Right hindlimb (tissue), 1 donor: ENCODE data around the gene DNAJC18.
"Not testable (repeated sequence)": the region's sequence is repeated elsewhere in the genome, so short reads cannot be mapped to it uniquely, and the experiment has no call there.

ENCODE experiments used
- DNase-seq: peaks from one replicate; pipeline ENCODE4 v3.0.0-alpha.2; 2018

Gene DNAJC18

DNA sequence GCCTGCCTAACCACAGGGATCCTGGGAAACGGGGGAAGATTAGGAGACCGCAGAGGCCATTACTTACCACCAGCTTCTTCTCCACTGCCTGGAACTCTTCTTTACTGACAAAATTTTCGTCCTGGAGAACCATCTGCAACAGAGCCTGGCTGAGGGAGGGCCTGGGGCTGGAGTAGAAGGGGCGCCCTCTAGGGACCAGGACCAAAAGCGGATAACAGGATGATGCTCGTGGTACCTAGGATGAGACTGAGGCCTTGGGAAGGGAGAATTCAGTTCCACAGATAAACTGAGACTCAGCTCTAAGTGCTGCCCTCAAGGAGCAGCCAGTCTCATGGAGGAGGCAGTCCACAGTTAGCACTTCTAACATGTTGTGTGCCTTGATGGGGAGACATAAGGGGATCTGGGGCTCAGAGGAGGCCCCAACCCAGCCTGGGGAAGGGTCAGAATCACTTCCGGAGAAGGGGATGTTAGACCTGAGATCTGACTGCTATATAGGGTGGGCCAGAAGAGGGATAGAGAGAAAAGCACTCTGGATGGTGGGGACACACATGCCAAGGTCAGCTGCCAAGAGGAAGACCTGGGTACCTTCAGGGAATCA, 36.7 kb downstream of the DNAJC18 start:
- no peak for DNase-seq

DNA sequence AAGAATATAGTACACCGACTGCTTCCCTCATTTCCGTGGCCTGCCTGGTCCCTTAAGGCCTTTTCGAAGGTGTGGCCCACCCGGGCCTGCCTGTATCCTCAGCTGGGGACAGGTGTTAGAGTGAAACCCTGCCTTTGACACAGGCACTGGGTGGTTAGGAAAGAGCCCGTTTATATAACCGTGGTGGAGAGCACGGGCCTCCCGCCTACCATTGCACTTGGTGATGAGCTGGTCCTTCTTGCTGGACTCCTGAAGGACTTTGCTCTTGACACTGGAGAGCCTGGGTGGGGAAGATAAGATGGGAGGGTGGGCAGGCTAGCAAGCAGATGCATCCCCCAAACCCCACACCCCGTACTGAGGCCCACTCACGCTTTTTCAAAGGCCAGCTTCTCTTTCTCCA, 37.8 kb downstream of the DNAJC18 start:
- DNase-seq, result no peak

- no peak for DNase-seq
Measured at GRCh38 chr5:139399501-139400121, 39.7 kb downstream of the DNAJC18 start.

- no peak for DNase-seq
Measured at GRCh38 chr5:139397921-139398320, 41.4 kb downstream of the DNAJC18 start.

DNA sequence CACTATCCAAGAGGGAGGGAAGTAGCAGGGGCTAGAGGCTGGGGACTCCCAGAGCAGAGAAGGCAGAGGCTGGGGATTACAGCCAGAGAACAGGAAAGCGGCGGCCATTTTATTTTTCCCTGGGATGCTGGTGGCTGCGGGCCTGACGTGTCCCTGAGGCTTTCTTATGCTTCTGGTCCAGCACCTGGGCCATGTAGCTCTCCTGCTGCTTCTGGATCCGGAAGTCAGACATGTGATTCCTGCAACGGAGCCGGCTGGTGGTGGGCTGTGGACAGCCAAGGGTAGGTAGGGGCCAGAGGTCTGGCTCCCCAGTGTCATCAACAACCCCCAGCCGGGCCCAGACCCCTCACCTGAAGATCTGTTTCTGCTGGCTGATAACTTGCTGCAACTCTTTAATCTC, 42.6 kb downstream of the DNAJC18 start:
- no peak for DNase-seq

DNA sequence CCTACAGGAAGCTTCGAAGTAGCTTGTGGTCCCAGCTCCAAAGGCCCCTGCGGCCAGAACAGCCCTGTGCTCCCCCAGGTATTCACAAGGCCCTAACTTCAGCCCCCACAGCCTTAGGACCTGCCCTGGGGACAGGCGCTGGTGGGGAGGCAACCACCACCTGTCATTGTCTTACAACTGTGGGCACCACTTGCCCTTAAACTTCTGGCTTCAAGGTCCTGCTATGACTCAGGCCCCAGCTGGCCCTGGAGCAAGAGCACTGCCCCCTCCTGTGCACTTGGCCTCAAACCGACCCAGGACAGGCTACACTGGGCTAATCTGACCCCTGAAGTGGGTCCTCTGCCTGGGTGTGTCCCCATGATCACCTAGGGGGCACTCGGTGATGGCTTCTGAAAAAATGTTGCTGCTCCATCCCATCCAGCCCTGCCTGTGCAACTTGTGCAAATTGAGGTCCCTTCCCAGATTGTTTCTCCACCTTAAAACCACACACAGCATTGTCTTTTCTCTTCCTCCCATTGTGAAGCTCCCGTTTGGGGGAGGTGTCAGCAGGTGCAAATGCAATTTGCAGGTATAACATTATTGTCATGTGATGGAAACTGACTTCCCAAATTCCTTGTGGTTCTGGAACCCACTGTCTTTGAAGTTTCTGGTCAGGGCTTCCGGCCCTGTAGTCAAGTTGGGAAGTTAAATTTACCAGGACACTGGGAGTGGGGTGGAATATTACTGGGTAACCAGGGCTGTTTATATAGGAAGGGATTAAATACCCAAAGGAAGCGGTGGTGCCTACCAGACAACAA, 43.3 kb downstream of the DNAJC18 start:
- DNase-seq, result no peak

GRCh38 chr5:139394654-139395566, 44.4 kb downstream of the DNAJC18 start, which contains the start of gene PROB1:
TSS of gene PROB1 (minus strand) at chr5:139395104. CDS start at chr5:139395081, 23 bp downstream.
- DNase-seq, result no peak

DNA sequence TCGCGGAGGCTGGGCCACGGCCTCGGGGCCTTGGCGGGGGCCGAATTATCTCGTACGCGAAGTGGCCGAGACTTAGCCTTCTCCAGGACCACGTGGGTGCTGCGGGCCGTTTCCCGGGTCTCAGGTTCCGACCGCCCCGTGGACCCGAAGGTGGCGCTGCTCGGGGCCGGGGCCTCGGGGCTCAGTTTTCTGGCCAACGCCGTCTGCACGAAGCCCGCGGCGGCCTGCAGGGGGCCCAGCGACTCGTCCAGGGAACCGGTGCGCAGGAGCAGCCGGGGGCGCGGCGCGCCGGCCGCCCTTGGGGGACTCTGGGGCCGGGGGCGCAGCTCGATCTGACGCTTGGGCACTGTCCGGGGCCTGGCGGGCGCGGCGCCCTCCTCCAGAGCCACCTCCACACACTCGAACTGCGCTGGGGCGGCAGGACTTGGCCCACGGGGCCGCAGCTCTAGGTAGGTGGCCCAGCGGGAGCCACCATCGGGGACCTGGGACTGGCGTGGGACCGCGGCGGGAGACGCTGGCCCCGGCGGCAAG, 45.1 kb downstream of the DNAJC18 start:
- peak; percentile 70 for DNase-seq

DNA sequence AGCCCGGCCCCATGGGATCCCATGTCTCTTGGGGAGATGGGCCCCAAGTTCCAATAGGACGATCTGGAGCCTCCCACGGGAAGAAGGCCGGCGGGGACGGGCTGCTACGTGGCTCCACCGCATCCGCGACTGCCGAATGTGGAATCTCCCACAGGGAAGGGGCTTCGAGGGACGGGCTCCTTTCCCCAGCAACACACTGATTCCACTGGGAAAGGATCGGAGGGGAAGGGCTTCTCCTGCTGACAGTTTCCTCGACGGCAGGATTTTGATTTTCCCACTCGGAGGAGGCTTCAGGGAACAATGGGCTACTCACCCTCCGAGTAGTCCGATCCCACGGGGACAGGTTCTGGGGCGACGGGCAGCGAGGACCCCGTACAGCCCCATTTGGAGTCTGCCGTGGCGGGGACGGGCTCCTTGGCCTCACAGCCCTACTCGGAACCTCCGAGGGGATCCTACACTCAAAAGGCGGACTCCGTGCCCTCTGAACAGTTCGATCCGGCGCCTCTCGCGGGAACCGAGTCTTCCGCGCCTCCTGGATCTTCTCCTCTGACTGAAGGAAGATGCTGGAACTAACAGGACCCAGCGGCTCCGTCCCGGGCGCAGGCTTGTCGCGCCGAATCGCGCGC, 45.7 kb downstream of the DNAJC18 start:
- no peak for DNase-seq

GRCh38 chr5:139392678-139393496, 46.4 kb downstream of the DNAJC18 start:
- DNase-seq, result peak; percentile 79

DNA sequence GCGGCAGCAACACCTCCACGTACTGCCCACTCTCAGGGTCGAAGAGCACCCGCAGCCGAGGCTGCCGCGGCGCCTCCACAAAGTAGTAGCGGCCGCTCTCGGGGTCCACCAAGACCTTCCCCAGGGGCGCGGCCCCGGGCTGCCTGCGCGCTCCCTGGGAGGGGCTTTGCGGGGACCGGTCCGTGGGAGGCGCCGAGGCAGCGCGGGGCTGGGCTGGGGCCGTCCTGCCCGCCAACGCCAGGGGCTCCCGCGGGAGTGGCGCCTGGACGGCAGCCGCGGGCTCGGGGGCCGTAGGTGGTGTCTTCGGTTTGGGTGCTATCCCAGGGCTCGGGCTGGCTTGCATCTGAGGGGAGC, 47.0 kb downstream of the DNAJC18 start:
- DNase-seq, result no peak

GRCh38 chr5:139391570-139392323, 47.6 kb downstream of the DNAJC18 start:
- DNase-seq, result no peak

DNA sequence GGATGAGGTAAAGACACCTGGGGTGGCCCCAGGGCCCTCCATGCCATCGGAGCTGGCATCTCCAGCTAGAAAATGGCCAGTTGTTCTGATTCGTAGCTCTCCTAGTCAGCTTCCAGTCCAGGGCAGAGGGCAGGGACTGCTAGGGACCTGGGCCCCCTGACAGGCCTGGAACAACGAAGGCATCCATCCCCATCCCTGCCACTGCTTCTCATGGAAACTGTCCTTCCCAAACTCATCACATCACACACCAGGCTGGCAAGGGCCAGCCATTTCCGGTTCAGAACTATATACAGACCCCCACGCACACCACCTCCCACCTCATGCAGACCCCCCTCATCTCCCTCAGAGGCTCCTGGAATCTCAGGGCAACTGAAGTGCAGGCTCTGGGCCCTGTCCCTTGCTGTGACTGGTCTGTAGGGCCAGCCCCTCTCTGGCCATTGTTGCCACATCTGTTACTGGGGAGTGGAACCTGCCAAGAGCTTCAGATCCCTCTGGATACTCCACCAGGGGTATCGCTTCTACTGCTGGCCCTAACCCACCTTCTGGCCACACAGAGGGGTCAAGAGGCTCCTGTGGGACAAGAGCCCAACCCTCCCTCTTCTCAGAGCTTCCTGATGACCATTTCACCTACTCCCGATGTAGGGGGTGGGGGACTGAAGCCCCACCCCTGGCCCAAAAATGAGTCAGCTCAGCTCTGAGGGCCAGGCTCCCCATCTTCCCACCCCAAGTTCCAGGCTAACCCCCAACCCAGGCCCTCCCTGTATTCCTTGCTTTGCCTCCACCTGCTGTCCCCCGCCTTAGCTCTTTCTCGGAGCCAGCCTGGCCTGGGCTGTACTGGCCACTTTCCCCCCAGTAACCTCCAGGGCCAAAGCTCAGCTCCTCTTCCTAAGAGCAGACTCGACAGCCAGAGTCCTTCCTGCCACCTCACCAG, 48.4 kb downstream of the DNAJC18 start:
- no peak for DNase-seq

GRCh38 chr5:139389701-139390638, 49.4 kb downstream of the DNAJC18 start, which contains the start of gene MZB1:
TSS of gene MZB1 (minus strand) at chr5:139389913. CDS start at chr5:139389856, 57 bp downstream.
- DNase-seq, result no peak

DNA sequence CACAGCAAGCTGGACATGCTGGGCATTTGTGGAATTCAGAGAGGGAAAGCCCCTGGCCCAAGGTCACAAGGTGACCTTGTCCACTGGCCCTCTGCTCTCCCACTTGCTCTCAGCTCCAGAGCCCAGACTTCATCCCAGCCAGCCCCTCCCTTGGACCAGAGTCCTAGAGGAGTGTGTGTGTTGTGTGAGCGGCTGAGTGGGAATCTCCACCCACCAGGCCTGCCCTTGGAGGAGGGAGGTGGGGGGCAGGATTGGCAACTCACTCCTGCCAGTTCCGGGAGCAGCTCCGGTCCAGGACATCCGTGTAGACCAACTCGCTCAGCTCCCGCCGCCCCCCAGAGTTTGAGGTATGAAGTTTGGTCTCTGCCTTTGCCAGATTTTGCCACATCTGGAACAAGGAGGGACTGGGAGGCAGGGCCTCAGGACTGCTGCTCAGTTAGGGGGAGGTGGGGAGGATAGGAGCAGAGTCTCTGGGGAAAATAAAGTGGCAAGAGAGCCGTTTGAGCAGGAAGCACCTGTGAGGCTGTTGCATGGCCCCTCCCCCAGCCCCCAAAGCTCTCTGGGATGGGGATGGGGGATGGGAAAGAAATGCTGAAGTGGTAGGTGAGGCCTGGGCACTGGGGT, 51.0 kb downstream of the DNAJC18 start:
- no peak for DNase-seq

DNA sequence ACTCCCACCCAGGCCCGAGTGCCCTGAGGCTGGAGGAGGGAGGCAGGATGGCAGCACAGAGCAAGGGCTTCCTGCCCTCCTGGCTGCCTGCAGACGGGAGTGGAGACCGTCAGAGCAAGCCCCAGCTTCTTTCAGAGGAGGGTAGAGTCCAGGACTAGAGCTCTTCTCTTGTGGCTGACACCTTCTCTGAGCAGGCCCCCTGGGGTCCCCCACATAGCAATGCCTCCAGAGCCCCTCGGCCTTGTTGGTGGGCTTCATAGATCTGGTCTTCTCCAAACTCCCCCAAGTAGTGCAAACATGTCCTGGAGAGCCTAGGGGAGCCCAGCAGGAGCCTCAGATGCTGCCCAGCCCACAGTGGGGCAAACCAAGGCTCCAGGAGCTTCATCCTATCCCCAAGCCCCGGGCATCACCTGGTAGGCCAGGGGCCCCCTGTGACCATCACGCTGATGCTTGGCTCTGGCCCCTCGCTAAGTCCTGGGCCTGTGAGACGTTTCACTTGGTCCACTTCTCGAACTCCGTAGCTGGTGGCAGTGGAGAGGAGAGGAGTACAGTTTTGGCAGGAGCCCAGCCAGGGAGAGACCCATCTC, 51.6 kb downstream of the DNAJC18 start:
- no peak for DNase-seq

- not testable (repeated sequence) for DNase-seq
Measured at GRCh38 chr5:139386956-139387355, 52.4 kb downstream of the DNAJC18 start.
